Ascending aorta (tissue), 2 donors: Measurements from ENCODE around the gene GTSE1. TPM values are rescaled to one million over a fixed set of nuclear protein-coding genes. Genes with fewer than 3 reads are reported as not detected.

Experiments used
- DNase-seq, 2 donors: peaks; one replicate each; pipeline ENCODE4 v3.0.0-alpha.2; 2019; ENCODE audit warnings: low spot score in 2 of 2
- H3K27ac ChIP-seq, 2 donors: fragments of 200-600 bp; sonication (generic); one replicate each; pipeline ENCODE4 v1.5.1; 2016 to 2017; ENCODE audit warnings: mild to moderate bottlenecking in 1 of 2
- H3K27me3 ChIP-seq: fragments of 200-600 bp; sonication (generic); one replicate; pipeline ENCODE4 v1.5.1; 2017
- H3K36me3 ChIP-seq, 2 donors: fragments of 200-600 bp; sonication (generic); one replicate each; pipeline ENCODE4 v1.5.1; 2016
- H3K4me1 ChIP-seq, 2 donors: fragments of 200-600 bp; sonication (generic); one replicate each; pipeline ENCODE4 v1.5.1; 2016 to 2017; ENCODE audit warnings: mild to moderate bottlenecking in 1 of 2
- H3K4me3 ChIP-seq, 2 donors: fragments of 200-600 bp; sonication (generic); one replicate each; pipeline ENCODE4 v1.5.1; 2016 to 2017; ENCODE audit warnings: mild to moderate bottlenecking in 1 of 2
- H3K9me3 ChIP-seq, 2 donors: fragments of 200-600 bp; sonication (generic); one replicate each; pipeline ENCODE4 v1.5.1; 2016
- intact Hi-C: fragments of 100-400 bp; cut with DNase I; formaldehyde crosslinking; loops from one replicate; pipeline ENCODE4 v1.15.1; 2023
- total RNA-seq: library from RNA; depleted of rRNA; stranded (reverse); fragments of >200 nt; gene quantifications from one replicate; pipeline ENCODE4 v1.1.0, GENCODE V29; 2016
- TF ChIP-seq, protein P1 (sequence below), 3 experiments: fragments of 200-600 bp in 2 of 3; fragments of 450-650 bp in 1 of 3; sonication (generic) in 2 of 3; IDR thresholded peaks; one replicate each; pipeline ENCODE4 v1.5.1; 2016 to 2019; ENCODE audit warnings: antibody characterized with exemption in 3 of 3, mild to moderate bottlenecking in 1 of 3, moderate library complexity in 1 of 3

Gene GTSE1, protein sequence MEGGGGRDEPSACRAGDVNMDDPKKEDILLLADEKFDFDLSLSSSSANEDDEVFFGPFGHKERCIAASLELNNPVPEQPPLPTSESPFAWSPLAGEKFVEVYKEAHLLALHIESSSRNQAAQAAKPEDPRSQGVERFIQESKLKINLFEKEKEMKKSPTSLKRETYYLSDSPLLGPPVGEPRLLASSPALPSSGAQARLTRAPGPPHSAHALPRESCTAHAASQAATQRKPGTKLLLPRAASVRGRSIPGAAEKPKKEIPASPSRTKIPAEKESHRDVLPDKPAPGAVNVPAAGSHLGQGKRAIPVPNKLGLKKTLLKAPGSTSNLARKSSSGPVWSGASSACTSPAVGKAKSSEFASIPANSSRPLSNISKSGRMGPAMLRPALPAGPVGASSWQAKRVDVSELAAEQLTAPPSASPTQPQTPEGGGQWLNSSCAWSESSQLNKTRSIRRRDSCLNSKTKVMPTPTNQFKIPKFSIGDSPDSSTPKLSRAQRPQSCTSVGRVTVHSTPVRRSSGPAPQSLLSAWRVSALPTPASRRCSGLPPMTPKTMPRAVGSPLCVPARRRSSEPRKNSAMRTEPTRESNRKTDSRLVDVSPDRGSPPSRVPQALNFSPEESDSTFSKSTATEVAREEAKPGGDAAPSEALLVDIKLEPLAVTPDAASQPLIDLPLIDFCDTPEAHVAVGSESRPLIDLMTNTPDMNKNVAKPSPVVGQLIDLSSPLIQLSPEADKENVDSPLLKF
- total RNA-seq = not detected

DNA sequence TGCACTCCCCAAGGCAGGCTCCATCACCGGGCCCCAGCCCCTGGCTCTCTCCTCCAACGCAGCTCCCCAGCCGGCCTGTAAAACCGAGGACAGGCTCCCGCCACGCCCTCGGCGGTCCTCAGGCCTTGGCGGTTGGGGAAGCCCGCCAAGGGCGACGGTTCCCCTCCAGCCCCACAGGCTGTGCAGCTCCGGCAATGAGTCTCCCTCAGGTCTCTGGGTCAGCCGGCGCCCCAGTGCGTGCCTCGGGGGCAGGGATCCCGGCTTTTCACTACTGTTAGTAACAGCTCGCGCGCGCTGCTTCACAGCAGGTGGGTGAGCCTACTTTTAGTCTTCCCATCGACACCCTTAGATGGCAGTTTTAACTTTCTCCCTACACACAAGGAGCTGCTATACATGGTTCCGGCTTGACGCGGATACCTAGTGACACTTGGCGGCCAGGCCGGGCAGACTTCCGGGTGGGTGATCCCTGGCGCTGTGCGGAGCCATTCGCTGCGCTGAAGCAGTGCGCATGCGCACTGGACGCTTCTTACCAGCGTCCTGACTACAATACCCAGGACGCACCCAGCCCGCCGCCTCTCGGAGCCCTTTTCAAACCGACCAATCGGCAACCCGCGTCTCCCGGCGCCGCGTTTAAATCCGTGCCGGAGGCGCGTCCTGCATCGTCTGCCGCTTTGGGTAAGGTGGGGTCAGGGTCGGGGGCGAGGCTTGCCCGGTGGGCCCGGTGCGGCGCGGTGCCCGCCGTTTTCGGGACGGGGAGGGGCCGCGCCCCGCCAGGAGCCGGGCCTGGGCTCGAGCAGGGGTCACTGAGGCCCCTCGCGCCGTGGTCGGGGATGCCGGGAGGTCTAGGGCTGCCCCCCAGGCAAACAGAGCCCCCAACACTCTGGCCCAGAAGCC, at the start of gene GTSE1:
Gene GTSE1, plus strand, starts transcription at position 614 of the 894 bp plus-strand sequence. CDS start 531 bp downstream, outside the sequence.
- H3K27me3 ChIP-seq = no peaks in the 10 kb centered on the region
- TF ChIP-seq, protein P1, sequence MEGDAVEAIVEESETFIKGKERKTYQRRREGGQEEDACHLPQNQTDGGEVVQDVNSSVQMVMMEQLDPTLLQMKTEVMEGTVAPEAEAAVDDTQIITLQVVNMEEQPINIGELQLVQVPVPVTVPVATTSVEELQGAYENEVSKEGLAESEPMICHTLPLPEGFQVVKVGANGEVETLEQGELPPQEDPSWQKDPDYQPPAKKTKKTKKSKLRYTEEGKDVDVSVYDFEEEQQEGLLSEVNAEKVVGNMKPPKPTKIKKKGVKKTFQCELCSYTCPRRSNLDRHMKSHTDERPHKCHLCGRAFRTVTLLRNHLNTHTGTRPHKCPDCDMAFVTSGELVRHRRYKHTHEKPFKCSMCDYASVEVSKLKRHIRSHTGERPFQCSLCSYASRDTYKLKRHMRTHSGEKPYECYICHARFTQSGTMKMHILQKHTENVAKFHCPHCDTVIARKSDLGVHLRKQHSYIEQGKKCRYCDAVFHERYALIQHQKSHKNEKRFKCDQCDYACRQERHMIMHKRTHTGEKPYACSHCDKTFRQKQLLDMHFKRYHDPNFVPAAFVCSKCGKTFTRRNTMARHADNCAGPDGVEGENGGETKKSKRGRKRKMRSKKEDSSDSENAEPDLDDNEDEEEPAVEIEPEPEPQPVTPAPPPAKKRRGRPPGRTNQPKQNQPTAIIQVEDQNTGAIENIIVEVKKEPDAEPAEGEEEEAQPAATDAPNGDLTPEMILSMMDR (IDR thresholded peaks at IDR 0.05) = peak in 1 of 3 experiments; percentile 23
- no peaks in the 10 kb centered on the region for H3K9me3 ChIP-seq
- H3K4me3 ChIP-seq = peak within 1 kb of the TSS; percentile 64 to 69
- peak within 1 kb of the TSS; percentile 87 to 95 for H3K27ac ChIP-seq
- H3K4me1 ChIP-seq = peaks cover 0 to 14% of the 10 kb centered on the region in 2 donors
- peaks cover 18 to 25% of the 10 kb centered on the region in 2 donors for H3K36me3 ChIP-seq
- peak; percentile 94 to 99 for DNase-seq
- intact Hi-C loops = loop anchor here (1.0 kb wide), 3 partner anchors 29 to 146 kb away; partner anchors contain the start of genes CDPF1 and PPARA

DNA sequence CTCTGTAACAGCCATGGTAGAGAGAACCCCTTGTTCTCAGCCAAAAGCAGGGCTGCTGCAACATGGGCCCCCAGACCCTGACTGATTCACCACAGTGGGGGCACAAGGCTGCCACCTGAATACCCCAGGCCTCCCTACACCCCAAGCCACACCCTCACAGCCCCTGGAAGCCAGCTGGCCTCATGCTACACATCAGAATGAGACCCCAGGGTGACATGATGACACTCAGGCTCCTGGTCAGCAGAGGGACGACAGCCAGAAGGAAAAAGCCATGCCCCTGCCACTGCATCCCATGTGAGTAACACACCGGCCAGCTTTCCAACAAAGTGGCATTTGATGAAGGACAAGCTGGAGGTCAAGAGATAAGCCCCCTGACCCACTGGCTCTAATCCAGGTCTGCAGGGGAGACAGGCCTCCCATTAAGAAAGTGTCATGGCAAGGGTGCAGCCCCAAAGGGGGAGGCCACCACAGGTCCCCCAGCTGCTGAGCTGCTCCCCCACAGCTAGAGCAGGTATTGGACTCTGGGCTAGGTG, 49.2 kb upstream of the GTSE1 start:
- no peaks in the 10 kb centered on the region for H3K27me3 ChIP-seq
- intact Hi-C loops = no loop called here

GRCh38 chr22:46250035-46250782, 46.5 kb upstream of the GTSE1 start, which contains the start of gene CDPF1:
TSS of gene CDPF1 (minus strand) at chr22:46250293. CDS start at chr22:46248284, 2,009 bp downstream.
- TF ChIP-seq, protein P1 (IDR thresholded peaks at IDR 0.05) = peak in 1 of 3 experiments; percentile 12
- Histone ChIP-seq H3K27me3 (no peaks in the 10 kb centered on the region), H3K4me1 (peaks cover 10 to 11% of the 10 kb centered on the region in 2 donors), H3K9me3 (no peaks in the 10 kb centered on the region), H3K36me3 (no peaks in the 10 kb centered on the region), H3K4me3 (peak within 1 kb of the TSS; percentile 88 to 98), H3K27ac (peak within 1 kb of the TSS; percentile 82)
- intact Hi-C loops = loop anchor here (1.0 to 5.0 kb wide), 4 partner anchors 13 to 98 kb away; partner anchors contain the start of genes GTSE1, PKDREJ and PPARA
- peak; percentile 43 to 94 for DNase-seq

More for the DNA sequence above, 49.2 kb upstream of the GTSE1 start:
- no peak for DNase-seq
- no peak overlapping the region for H3K4me3 ChIP-seq
- H3K36me3 ChIP-seq = peaks cover 10 to 11% of the 10 kb centered on the region in 2 donors
- TF ChIP-seq, protein P1 (IDR thresholded peaks at IDR 0.05) = no peak
- H3K27ac ChIP-seq = no peak overlapping the region
- H3K4me1 ChIP-seq = peaks cover 10 to 11% of the 10 kb centered on the region in 2 donors
- H3K9me3 ChIP-seq = no peaks in the 10 kb centered on the region

- no peak for DNase-seq
- intact Hi-C loops = loop anchor here (1.0 to 5.0 kb wide), 4 partner anchors 13 to 98 kb away; partner anchors contain the start of genes GTSE1, PKDREJ and PPARA
- Histone ChIP-seq H3K4me3 (peak overlapping the region; percentile 88 to 98), H3K36me3 (no peaks in the 10 kb centered on the region), H3K4me1 (peaks cover 10 to 11% of the 10 kb centered on the region in 2 donors), H3K9me3 (no peaks in the 10 kb centered on the region), H3K27ac (peak overlapping the region; percentile 82), H3K27me3 (no peaks in the 10 kb centered on the region)
- TF ChIP-seq, protein P1 (IDR thresholded peaks at IDR 0.05) = no peak
Measured at GRCh38 chr22:46250783-46251125, 45.9 kb upstream of the GTSE1 start.
